ENCODE data around the gene SNX25.

GRCh38 chr4:185359767-185360446, 150.5 kb downstream of the SNX25 start:
- no peak for TF ChIP-seq POLR2A (IDR thresholded peaks at IDR 0.05)
- TF ChIP-seq CTCF (IDR thresholded peaks at IDR 0.05): no peak

Data from esophagus squamous epithelium (tissue), 4 donors.